Fibroblast of the aortic adventitia (primary cell): ENCODE results near the gene SCFD2. TPM values are rescaled to one million over a fixed set of nuclear protein-coding genes. Genes with fewer than 3 reads are reported as not detected.
A peak's percentile ranks its signal among the peaks of the same experiment; 100 is the strongest.

Experiments used
- DNase-seq: peaks from one replicate; pipeline ENCODE4 v3.0.0-alpha.2; 2010; ENCODE audit warnings: low read depth
- H3K4me3 ChIP-seq: 2 replicates; pipeline ENCODE4 v1.5.1; 2011; ENCODE audit warnings: low read depth, mild to moderate bottlenecking, control low read depth, low read length, moderate library complexity
- CTCF ChIP-seq: IDR thresholded peaks from 2 replicates; pipeline ENCODE4 v1.5.1; 2011; ENCODE audit warnings: mild to moderate bottlenecking, low read length, control low read depth, inconsistent platforms; ENCODE audit not compliant: insufficient read depth
- total RNA-seq: library from RNA; depleted of rRNA; stranded (reverse); fragments of >200 nt; gene quantifications from 2 replicates; pipeline ENCODE4 v1.2.3, GENCODE V29; 2012; ENCODE audit warnings: low replicate concordance

Gene SCFD2
- total RNA-seq, 1 donor, result 69.2 TPM

- no peak for DNase-seq
- H3K4me3 ChIP-seq, result no peak overlapping the region
- no peak for TF ChIP-seq CTCF
These were observed 351.7 kb downstream of the SCFD2 start for GRCh38 chr4:53013873-53014775.

DNA sequence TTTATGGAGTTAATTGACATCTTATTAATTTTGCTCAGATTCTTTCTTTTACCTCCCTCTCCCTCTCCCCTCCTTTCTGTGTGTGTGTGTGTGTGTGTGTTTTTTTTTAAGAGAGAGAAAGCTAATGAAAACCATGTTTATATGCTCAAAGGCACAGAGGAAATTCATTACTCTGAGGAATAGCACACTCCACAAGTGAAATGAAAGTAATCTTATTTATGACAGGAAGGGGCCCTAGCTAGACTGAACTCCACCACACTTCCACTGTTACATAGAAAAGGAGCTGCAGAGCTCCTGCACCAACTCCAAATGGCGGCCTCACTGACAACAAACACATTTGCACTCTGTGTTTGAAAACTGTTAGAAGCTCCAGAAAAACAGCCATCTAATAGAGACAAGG lies 353.1 kb downstream of the SCFD2 start:
- peak; percentile 56 for DNase-seq
- H3K4me3 ChIP-seq, result no peak overlapping the region
- no peak for TF ChIP-seq CTCF

- DNase-seq, result no peak
- TF ChIP-seq CTCF, result no peak
- no peak overlapping the region for H3K4me3 ChIP-seq
These were observed 354.5 kb downstream of the SCFD2 start for GRCh38 chr4:53011259-53011905.

GRCh38 chr4:53010318-53010717 lies 355.5 kb downstream of the SCFD2 start:
- no peak for TF ChIP-seq CTCF
- peak; percentile 80 for DNase-seq
- H3K4me3 ChIP-seq, result no peak overlapping the region

DNA sequence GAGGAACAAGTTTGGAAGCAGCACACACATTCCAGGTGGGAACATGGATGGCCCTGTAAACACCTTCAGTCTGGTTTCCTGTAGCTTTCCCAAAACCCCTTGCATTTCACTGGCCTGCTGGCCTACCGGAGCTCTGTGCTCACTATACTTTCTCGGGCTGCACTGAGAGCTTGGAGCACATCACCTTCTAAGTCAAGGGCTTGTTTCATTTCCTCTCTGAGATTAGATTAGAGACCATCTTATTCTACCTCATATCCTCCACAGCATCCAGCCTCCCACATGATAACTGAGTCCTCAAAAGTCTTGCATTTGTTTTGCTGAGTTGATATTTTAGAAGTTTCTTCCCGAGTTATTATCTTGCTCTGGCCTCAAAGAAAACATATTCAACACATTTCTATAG lies 356.0 kb downstream of the SCFD2 start:
- H3K4me3 ChIP-seq, result no peak overlapping the region
- TF ChIP-seq CTCF, result no peak
- no peak for DNase-seq

DNA sequence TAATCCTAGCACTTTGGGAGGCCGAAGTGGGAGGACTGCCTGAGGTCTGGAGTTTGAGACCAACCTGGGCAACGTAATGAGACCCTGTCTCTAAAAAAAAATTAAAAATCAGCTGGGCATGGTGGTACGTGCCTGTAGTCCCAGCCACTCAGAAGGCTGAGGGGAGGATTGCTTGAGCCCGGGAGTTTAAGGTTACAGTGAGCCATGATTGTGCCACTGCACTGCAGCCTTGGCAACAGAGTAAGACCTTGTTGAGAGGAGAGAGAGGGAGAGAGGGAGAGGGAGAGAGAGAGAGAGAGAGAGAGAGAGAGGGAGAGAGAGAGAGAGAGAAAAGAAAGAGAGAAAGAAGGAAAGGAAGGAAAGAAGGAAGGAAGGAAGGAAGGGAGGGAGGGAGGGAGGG lies 358.8 kb downstream of the SCFD2 start:
- no peak overlapping the region for H3K4me3 ChIP-seq
- DNase-seq, result no peak
- no peak for TF ChIP-seq CTCF
